Neural progenitor cell (in vitro differentiated cells): ENCODE measurements around the gene KIF18B.

Experiments used
- EZH2 ChIP-seq: fragments of 200-600 bp; sonication (generic); IDR thresholded peaks from 2 replicates; pipeline ENCODE4 v1.6.1; 2017; ENCODE audit warnings: antibody characterized with exemption, mild to moderate bottlenecking, moderate library complexity
- EZH2phosphoT487 ChIP-seq: fragments of 200-600 bp; sonication (generic); IDR thresholded peaks from 2 replicates; pipeline ENCODE4 v1.6.1; 2017; ENCODE audit warnings: antibody characterized with exemption
- TF ChIP-seq, protein P1 (sequence below): fragments of 200-600 bp; sonication (generic); IDR thresholded peaks from 2 replicates; pipeline ENCODE4 v1.5.1; 2017; ENCODE audit warnings: antibody characterized with exemption, mild to moderate bottlenecking

DNA sequence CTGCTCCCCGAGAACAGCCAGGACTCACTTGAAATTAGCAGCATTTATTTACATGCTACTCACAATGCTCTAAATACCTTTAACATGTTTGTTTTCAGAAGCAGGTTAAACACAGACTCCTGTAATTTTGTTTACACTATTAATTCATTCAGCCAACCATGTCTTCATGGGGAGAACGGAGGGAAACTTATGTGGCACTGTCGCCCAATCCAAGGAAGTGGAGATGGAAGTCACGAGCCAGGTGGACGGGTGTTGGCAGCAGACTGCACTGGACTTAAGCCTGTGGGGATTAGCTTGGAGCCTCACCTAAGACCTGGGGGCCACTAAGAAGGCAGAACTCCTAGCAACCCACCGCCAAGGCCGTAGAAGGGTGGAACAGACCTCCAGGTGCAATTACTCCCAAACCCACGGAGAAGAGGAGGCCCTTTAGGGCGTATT is 23.4 kb downstream of the KIF18B start:
- TF ChIP-seq, protein P1, sequence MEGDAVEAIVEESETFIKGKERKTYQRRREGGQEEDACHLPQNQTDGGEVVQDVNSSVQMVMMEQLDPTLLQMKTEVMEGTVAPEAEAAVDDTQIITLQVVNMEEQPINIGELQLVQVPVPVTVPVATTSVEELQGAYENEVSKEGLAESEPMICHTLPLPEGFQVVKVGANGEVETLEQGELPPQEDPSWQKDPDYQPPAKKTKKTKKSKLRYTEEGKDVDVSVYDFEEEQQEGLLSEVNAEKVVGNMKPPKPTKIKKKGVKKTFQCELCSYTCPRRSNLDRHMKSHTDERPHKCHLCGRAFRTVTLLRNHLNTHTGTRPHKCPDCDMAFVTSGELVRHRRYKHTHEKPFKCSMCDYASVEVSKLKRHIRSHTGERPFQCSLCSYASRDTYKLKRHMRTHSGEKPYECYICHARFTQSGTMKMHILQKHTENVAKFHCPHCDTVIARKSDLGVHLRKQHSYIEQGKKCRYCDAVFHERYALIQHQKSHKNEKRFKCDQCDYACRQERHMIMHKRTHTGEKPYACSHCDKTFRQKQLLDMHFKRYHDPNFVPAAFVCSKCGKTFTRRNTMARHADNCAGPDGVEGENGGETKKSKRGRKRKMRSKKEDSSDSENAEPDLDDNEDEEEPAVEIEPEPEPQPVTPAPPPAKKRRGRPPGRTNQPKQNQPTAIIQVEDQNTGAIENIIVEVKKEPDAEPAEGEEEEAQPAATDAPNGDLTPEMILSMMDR: no peak
- no peak for TF ChIP-seq EZH2phosphoT487
- no peak for TF ChIP-seq EZH2
